Astrocyte of the hippocampus (primary cell): ENCODE measurements around the gene HPGDS.

Source experiments
- DNase-seq: peaks from one replicate; pipeline ENCODE4 v3.0.0; 2011; ENCODE audit warnings: low read depth, low spot score

The HPGDS gene

GRCh38 chr4:94256144-94256783 is 86.4 kb downstream of the HPGDS start:
- no peak for DNase-seq

- DNase-seq = peak; percentile 34
Observed at GRCh38 chr4:94253036-94253435, 89.6 kb downstream of the HPGDS start.

- no peak for DNase-seq
Observed at GRCh38 chr4:94251094-94251493, 91.5 kb downstream of the HPGDS start.
